Activated CD8-positive, alpha-beta memory T cell treated with anti-CD3 and anti-CD28 coated beads, Interleukin-2, amount 50 U/mL, for 24 hours (primary cell): ENCODE results near the gene ROM1.
"Not testable (repeated sequence)": the region's sequence is repeated elsewhere in the genome, so short reads cannot be mapped to it uniquely, and the experiment has no call there.

ENCODE experiments used
- DNase-seq: peaks from one replicate; pipeline ENCODE4 v3.0.0-alpha.2; 2020; ENCODE audit errors: extremely low read depth

ROM1 gene, protein sequence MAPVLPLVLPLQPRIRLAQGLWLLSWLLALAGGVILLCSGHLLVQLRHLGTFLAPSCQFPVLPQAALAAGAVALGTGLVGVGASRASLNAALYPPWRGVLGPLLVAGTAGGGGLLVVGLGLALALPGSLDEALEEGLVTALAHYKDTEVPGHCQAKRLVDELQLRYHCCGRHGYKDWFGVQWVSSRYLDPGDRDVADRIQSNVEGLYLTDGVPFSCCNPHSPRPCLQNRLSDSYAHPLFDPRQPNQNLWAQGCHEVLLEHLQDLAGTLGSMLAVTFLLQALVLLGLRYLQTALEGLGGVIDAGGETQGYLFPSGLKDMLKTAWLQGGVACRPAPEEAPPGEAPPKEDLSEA

DNA sequence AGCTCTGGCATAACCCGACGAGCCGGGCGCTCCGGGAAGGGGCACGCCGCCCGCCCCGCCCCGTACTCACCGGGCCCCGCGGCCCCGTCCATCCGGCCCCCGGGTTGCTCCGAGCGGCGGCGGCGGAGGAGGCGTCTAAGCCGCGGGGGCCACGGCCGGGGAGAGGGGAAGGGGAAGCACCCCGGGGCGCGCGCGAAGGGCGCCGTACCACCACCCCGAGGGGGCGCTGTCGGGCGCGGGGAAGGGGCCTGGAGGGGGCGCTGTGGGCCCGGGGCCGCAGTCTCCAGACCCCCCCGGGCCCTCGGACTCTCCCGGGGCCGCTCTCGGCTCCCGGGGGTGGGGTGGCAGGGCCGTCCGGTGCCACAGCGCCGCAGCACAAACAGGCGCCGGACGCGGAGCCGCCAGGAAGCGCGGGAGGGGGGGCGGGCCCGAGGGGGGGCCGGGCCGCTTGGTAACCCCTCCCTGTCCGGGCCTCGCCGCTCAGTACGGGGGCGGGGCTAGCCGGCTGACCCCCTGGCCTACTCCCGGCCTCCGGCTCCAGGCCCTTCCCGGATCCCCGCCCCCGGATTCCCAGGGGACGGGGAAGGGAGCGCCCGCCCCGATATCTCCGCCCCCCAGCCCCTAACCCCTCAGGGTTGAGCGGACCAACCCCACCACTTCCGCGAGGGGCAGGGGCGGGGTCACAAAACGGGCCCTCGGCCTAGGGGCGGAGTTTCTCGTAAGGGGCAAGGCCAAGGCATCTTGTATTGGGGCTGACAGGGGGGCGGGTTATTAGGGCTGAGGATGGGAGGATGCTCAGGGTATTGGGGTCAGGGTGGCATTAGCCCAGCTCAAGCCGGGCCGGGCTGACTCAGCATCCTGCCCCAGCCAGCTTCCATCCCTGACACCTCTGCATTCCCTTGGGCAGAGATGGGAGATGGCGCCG lies at the start of gene ROM1, which contains the start of gene EML3:
Gene ROM1 (plus strand): TSS at position 892 of the 925 bp plus-strand sequence. CDS start 25 bp downstream, at position 917.
Gene EML3 (minus strand): TSS at position 410 of the 925 bp plus-strand sequence. CDS start 318 bp downstream, at position 92.
- DNase-seq: peak; percentile 72

DNA sequence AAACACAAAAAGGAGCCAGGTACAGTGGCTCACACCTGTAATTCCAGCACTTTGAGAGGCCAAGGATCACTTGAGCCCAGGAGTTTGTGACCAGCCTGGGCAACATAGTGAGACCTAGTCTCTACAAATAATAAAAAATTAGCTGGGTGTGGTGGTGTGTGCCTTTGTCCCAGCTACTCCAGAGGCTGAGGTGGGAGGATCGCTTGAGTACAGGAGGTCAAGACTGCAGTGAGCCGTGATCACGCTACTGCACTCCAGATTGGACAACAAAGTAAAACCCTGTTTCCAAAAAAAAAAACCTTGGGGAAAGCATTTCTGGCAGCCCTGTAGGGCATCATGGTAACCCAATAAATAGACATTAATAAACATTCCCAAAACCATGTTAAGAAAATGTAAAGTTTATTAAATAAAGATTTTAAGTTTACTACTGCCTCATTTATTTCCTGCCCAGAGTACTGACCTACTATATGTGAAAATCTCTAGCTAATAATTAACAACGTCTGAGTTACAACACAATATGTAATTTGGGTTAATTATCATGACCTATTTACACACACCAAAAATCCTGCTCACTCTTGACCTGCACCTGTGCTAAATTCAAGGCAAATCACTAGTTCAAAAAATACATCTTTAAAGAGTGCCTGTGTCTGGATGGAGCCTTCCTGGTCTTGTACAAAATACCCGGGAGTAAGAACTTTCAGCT lies 47.8 kb upstream of the ROM1 start:
- DNase-seq: no peak

DNA sequence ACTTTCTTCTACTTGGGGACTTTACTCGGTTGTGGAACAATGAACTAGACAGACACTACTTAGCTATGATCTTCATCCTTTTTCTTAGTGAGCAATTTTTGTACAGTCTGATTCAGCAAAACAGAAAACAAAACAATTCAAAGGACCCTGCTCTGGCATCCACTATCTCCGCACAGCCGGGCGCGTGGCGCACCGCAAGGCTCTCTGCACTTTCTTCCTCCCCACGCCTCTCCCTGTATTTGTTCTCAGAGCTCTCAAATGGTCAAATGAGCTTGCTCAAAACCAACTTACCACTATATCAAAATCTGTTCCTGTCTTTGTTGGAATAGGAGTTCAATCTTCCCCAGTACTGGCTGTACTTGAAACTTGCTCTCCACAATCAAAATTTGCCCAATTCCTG lies 46.8 kb upstream of the ROM1 start:
- no peak for DNase-seq

DNA sequence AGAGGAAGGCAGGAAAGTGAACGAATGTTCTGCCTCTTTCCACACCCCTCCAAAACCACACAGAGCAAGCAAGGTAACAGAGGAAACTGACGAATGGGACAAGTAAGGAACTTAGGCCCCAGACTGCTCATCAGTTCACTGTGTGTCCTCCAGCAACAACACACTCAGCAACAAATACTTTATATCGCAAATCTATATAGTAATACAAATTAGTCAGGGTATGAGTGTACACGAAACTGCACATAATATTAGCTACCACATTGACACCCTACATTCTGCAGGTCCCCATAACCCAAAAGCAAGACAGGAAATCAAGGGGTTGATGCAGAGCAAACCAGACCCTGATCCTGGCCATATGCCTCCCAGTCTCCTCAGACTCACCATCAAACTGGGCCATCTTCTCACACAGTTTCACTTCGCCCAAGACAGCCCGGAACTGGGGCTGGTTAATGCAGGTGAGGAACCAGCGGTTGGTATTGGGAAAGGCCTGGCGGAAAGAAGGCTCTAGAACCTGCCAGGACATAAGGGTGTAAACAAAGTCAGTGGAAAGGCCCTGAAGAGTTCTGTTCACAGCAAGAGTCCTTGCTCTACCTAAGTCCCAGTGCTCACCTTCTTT lies 45.9 kb upstream of the ROM1 start:
- DNase-seq: no peak

DNA sequence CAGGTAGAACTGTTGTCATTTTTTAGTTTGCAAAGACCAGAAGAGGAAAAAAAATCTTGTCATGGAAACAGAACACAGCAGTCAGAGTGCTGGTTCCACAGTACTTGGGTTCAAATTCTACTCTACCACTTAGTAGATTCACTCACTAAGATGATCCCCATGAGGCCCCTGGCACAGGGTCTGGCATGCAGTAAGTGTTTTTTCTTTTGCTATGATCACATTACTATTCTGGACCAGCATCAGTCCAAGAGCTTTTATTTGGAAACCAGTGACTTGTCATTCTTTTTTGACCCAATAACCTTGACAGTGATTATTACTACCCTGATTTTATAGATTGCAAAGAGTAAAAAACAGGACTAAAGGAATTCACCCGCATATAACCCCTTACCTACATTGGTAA lies 43.4 kb upstream of the ROM1 start:
- DNase-seq: no peak

DNA sequence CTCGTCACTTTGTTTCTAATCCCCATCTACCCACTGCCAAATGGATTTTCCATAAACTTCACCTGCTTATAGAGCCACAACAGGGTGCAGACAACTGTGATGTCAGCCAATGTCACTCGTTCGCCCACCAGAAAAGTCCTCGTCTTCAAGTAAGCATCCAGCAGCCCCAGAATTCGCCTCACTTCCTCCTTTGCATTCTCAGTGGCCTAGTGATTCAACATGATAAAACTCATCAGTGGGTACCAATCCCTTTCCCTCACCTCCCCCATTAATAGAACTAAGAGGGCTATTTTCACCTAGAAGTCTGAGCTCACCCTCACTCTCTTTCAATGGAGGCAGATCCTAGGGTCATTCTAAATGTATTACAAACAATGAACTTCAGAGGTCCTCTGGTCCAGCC lies 42.2 kb upstream of the ROM1 start:
- not testable (repeated sequence) for DNase-seq

DNA sequence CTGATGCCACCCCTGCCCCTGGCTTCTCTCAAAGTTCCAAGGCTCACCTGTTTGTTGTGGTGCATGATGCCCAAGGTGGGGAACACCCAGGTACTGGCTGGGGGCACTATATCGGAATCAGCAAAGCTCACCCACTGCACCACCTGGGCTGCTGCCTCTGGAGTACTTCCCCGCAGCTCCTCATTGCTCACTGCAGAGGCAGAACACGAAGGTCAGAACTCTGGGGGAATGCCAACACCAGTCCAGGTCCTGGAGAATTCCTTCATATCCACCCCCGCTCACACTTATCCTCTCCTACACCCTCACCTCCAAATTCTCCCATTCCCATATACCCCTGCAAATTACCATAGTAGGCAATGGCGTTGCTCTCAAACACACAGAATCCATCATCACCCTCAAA lies 41.6 kb upstream of the ROM1 start:
- not testable (repeated sequence) for DNase-seq

DNA sequence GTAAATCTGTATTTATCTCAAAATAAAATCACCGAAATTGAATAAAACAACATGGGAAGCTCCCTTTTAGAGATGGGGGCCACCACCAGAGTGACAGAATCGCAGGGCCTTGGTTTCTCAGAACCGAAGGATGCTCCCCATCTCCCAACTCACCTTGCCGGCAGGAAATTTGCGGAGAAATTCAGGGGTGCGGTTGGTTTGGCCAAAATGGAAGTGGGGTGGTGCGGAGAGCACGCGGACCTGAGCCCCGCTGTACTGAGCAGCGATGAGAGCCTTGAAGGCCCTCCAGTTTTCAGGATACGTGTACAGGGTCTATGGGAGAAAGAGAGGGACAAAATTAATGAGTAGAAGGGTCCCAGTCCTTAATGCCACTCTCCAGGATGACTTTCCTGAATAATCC lies 40.6 kb upstream of the ROM1 start:
- no peak for DNase-seq

DNA sequence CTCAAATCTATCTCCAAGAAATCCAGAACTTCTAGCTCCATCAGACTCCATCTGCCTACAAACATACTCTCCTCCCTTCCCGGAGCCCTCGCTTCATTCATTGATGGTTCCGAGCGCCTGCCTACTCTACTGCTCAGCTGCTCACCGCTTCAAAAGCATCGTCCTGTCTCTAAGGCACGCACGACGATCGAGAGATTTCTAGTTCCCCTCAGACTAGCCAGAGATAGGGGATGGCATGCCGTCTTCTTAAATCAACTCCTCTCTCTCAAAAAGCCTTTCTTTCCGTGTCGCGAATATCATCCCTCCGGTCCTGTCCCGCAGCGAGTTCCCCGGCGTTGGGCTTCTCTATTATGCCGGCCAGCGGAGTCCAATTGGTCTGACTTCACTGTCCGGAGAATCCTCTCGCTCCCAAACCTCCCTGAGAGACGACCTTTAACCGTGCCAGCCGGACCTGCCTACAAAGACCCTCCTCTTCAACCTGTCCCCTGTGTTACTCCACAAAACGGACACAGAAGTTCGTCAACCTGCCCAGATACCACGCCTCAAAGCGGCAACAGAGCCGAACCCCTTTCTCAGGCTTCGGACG lies 40.0 kb upstream of the ROM1 start:
- DNase-seq: no peak

DNA sequence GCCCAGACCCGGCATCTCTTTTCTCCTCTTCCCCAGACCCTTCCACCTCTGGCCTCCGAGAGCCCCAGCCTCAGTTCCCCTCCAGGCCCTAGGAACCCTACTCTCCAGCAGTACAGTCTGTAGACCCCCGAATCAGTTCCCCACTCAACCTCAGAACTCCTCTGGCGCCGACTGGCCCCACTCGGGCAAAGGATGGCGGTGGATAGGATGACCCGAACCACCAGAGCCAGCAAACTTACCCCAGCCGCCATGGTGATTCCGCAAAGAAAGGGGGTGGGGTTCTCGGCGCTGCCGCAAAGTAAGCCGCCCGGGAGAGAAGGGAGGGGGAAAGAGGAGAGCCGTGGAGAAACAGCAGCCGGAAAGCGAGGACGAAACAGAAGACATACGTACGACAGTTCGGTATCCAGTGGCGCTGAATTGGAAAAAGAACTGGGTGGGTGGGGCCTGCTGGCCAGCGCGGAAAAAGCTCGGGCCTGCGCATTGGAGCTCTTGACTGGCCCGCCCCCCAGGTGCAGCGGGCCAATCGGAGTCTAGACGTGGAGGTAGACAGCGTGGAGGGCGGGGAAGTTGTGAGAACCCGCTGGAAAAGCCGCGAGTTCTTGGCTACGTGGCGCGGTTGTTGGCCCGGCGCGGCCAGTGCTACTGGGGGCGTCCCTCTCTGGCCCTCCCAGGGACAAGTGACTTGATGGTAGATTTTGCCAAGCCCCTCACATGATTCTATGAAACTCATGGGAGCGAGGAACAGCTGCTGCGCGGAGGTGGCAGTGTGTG lies 39.3 kb upstream of the ROM1 start, which contains the start of gene EEF1G:
Gene EEF1G (minus strand): TSS at position 300 of the 771 bp plus-strand sequence. CDS start 49 bp downstream, at position 251.
- peak; percentile 96 for DNase-seq

DNA sequence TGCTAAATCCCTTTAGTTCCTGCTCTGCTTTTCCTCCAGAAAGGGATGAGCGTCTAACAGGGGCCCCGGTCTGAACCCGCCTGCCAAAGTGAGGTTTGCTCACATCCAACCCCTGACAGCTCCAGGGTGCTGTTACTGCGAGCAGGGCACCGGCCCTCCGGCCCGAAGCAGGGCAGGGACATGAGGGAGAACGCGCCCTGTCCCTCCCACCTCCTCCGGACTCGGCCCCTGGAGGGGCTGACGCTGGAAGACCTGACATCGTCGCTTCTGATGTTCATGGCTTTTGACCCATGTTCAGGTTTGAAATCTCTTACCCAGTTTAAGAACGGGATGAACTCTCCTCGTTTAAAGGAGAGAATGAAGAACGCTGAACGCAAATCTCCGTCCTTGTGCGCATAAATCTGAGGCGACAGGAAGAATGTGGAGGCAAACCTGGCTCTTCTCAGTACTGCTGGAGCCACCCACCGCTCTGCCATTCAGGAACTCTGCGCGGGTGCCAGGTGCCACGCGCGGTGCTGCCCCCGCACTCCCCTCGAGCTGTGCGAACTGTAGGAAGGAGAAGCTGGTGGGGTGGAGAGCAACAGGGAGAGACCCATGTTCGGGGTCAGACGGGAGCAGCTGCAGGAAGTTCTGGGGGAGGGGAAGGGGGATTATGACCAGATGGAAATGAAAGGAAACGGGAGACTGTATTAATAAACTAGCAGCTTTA lies 38.5 kb upstream of the ROM1 start:
- no peak for DNase-seq

DNA sequence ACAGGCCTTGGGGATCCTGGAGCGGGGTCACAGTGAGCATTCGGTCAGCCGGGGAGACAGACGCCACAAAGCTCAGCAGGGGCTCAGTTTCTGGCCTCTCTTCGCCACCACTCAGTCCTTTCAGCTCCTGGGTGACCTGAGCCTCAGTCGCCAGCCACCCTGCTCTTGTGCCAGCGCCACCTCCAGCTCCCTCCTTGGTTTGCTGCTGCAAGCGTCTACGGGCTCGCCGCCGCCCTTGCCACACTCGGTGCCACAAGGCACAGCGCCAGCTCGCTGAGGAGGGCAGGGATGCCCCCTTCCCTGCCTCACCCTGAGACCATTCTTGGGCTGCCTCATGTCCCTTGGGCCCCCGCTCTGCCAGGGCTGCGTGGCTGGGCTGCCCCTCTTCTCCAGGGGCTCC lies 37.9 kb upstream of the ROM1 start:
- no peak for DNase-seq

DNA sequence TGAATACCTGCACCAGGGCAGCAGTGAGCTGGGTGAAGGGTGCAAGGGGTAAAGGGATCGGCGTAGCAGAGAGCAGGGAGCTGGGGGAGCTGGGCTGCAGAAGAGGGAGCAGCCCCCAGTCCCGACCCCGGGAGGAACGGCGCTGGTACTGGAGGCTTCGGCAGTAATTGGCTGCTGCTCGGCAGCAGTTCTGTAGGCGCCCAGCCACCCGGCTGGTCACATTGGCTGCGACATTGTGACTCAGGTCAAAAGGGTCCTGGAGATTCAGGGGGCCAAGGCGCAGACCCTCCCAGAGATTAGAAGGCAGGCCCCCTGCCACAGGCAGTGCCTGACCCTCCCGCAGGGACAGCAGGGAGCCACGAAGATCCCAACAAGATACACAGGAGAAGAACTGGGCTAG lies 37.2 kb upstream of the ROM1 start:
- DNase-seq: no peak

DNA sequence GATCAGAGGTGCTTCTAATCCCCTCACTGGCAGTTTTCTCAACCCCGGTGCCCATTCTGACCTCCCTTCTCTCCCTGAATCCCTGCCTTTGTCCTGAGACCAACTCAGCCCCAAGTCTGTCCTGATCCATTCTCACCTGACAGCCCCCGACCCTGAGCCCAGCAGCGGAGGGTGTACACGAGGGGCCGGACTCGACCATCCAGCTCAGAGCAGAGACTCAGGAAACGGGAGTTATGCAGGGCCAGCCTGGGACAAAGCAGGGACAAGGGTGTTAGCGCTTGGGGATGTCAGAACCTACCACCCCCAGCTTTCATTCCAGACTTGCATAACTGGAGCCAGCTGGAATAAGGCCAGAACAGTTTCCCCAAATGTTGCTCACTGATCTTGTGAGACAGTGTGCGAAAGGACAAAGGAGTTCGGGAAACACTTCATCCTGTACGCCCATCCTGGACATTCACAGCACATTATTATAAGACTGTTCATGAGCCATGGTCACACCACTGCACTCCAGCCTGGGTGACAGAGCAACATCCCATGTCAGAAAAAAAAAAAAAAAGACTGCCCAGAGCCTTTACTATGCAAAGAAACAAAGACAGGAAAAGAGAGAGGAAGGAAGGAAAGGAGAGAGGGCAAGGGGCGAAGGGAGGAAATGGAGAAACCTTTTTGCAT lies 35.9 kb upstream of the ROM1 start:
- no peak for DNase-seq

DNA sequence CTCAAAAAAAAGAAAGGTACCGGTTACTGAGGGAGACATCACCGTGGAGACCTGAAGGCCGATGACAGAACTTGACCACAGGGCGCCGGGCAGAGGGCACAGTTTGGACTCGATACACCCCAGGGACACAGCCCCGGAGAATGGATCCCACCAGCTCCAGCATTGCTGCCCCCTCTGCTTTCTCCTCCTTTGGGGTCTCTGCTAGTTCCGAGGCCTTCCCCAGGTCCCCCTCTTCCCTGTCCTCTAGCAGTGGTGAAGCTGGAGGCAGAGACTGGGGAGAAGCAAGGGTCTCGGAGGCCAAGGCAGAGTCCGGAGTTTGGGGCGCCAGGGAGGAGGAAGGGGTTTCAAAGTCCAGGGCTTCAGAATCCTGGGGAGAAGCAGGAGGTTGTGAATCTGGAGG lies 34.5 kb upstream of the ROM1 start:
- DNase-seq: no peak

DNA sequence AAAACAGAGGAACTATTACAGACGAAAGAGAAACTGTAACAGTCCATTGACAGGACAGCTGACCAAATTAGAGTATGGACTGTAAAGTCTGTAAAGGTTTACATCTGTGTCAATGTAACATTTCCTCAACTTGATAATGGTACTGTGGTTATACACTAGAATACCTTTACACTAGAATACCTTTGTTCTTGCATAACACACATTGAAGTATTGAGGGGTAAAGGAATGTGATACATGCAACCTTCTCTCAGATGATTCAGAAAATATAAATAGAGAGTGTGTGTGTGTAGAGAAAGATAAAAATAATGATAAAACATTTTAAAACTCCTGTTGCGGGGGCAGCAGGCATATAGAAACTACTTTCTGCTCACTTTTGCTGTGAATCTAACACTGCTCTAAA lies 33.8 kb upstream of the ROM1 start:
- no peak for DNase-seq

DNA sequence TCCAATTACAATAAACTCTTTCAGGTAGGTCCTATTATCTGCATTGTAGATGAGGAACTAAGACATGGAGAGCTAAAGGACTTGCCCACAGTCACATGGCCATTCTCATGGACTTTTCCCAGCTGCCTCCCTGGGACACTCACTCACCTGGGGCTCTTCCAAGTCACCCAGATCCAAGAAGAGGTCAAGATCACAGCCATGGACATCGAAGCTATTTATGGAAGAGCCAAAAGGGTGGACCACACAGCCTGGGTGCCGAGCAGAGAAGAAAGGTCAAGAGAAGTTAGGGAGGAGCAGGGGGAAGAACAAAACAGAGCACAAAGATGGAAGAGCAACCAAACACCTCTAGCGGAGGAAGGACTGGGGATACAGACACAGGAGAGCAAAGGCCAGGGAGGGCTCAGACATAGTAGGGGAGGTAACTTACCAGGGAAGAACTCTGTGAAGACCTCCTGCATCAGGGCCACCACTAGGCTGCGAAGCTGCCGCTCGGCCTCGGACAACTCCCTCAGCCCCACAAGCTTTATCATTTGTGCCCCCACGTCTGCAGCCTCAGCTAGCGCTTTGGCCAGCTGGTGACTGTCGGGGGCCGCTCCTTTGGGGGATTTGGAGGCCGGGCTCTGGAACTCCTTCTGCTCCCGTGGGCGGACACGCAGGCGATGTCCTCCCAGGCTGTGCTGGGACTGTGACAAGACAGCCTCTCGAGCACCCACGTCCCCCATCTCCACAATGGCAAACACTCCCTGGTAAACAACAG lies 31.9 kb upstream of the ROM1 start:
- DNase-seq: no peak

DNA sequence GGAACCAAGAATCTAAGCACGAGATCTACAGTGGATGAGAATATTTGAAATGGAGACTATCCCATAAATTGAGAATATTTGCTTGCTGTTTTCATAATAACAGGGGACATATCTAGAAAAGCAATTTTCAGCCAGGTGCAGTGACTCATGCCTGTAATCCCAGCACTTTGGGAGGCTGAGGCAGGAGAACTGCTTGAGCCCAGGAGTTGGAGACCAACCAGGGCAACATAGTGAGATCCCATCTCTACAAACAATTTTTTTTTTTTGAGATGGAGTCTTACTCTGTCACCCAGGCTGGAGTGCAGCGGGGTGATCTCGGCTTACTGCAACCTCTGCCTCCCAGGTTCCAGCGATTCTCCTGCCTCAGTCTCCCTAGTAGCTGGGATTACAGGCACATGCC lies 31.3 kb upstream of the ROM1 start:
- DNase-seq: not testable (repeated sequence)
